PC-3 (cell line): Measurements from ENCODE around the gene PTPRD.

Experiments used
- CTCF ChIP-seq: fragments of 300-600 bp; sonication (generic); conservative IDR thresholded peaks from 2 replicates; pipeline ENCODE4 v1.5.1; 2017; ENCODE audit warnings: antibody characterized with exemption, low read depth, mild to moderate bottlenecking, low read length
- EZH2 ChIP-seq: fragments of 300-600 bp; sonication (generic); IDR thresholded peaks from one replicate; pipeline ENCODE4 v1.6.1; 2017; ENCODE audit warnings: antibody characterized with exemption, mild to moderate bottlenecking, low read length; ENCODE audit not compliant: unreplicated experiment
- EZH2phosphoT487 ChIP-seq: fragments of 300-600 bp; sonication (generic); IDR thresholded peaks from 2 replicates; pipeline ENCODE4 v1.6.1; 2018; ENCODE audit warnings: mild to moderate bottlenecking, antibody characterized with exemption, low read length, borderline replicate concordance

DNA sequence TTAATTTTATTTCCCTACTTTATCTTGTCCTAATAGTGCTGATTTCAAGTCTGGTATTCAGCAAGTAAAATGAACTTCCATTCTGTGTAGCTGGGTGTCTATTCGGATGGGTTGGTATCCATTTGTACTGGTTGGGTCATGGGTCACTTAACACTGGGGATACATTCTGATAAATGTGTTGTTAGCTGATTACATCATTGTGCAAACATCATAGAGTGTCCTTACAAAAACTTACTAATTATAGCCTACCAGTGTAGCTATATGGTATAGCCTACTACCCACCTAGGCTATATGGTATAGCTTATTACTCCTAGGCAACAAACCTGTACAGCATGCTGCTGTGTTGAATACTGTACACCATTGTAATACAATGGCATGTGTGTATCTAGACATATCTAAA, 1439.5 kb downstream of the PTPRD start:
- TF ChIP-seq CTCF = no peak
- TF ChIP-seq EZH2 = no peak
- TF ChIP-seq EZH2phosphoT487 = no peak
